Testis (tissue), 2 donors: ENCODE measurements around the gene LPCAT2.

ENCODE experiments used
- CTCF ChIP-seq, 3 experiments: fragments of 450-650 bp in 2 of 3; fragments of 200-600 bp in 1 of 3; sonication (generic) in 1 of 3; IDR thresholded peaks; one replicate each; pipeline ENCODE4 v1.5.1; 2016 to 2019; ENCODE audit warnings: antibody characterized with exemption in 3 of 3, mild to moderate bottlenecking in 2 of 3, moderate library complexity in 1 of 3
- POLR2A ChIP-seq: fragments of 450-650 bp; IDR thresholded peaks from one replicate; pipeline ENCODE4 v1.6.1; 2017; ENCODE audit warnings: antibody characterized with exemption, mild to moderate bottlenecking, moderate library complexity

- TF ChIP-seq CTCF (IDR thresholded peaks at IDR 0.05) (no peak), POLR2A (no peak)
Measured at GRCh38 chr16:55476625-55477533, 32.0 kb upstream of the LPCAT2 start.
